ENCODE data around the gene RENBP. TPM values are rescaled to one million over a fixed set of nuclear protein-coding genes. Genes with fewer than 3 reads are reported as not detected.
A peak's percentile ranks its signal among the peaks of the same experiment; 100 is the strongest.

RENBP gene
- total RNA-seq, 1 experiment from 2014 or later = 5.7 TPM

GRCh38 chrX:153931748-153932147 lies 12.7 kb downstream of the RENBP start:
- Histone ChIP-seq H3K4me3 (ENCODE audit: low read depth, low read length, poor library complexity, severe bottlenecking) (no peak overlapping the region), H3K27ac (ENCODE audit: low read depth, low read length, poor library complexity, severe bottlenecking) (no peak overlapping the region), H3K9me3 (ENCODE audit: low read depth, low read length, poor library complexity, severe bottlenecking) (no peaks in the 10 kb centered on the region), H3K4me1 (ENCODE audit: insufficient read depth, low read length, poor library complexity, severe bottlenecking) (no peaks in the 10 kb centered on the region), H3K27me3 (replicated peaks; ENCODE audit: insufficient read depth, low read depth, low read length, poor library complexity) (no peaks in the 10 kb centered on the region), H3K36me3 (ENCODE audit: insufficient read depth, low read length, poor library complexity, severe bottlenecking) (no peaks in the 10 kb centered on the region)
- ChIA-PET CTCF (interaction anchor here (0.5 kb wide), 1 partner anchor 610 kb away, joined by 3 read pairs; no protein-coding TSS in a partner anchor), POLR2A (ENCODE audit: low non-redundant PET) (no interaction called here)
- TF ChIP-seq, protein P1, sequence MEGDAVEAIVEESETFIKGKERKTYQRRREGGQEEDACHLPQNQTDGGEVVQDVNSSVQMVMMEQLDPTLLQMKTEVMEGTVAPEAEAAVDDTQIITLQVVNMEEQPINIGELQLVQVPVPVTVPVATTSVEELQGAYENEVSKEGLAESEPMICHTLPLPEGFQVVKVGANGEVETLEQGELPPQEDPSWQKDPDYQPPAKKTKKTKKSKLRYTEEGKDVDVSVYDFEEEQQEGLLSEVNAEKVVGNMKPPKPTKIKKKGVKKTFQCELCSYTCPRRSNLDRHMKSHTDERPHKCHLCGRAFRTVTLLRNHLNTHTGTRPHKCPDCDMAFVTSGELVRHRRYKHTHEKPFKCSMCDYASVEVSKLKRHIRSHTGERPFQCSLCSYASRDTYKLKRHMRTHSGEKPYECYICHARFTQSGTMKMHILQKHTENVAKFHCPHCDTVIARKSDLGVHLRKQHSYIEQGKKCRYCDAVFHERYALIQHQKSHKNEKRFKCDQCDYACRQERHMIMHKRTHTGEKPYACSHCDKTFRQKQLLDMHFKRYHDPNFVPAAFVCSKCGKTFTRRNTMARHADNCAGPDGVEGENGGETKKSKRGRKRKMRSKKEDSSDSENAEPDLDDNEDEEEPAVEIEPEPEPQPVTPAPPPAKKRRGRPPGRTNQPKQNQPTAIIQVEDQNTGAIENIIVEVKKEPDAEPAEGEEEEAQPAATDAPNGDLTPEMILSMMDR (conservative IDR thresholded peaks at IDR 0.05; ENCODE audit: low read depth, low read length) = no peak
- no peak for DNase-seq (ENCODE audit: low spot score)
- intact Hi-C loops (cut with micrococcal nuclease; ENCODE audit: unreplicated experiment) = no loop called here
- no TSS peak for BruUV-seq (replicated peaks)

- ChIA-PET CTCF (no interaction called here), POLR2A (ENCODE audit: low non-redundant PET) (no interaction called here)
- BruUV-seq (replicated peaks) = no TSS peak
- no peak for DNase-seq (ENCODE audit: low spot score)
- no peak overlapping the region for H3K4me3 ChIP-seq (ENCODE audit: low read depth, low read length, poor library complexity, severe bottlenecking)
- H3K27me3 ChIP-seq (replicated peaks; ENCODE audit: insufficient read depth, low read depth, low read length, poor library complexity) = no peaks in the 10 kb centered on the region
- H3K9me3 ChIP-seq (ENCODE audit: low read depth, low read length, poor library complexity, severe bottlenecking) = no peaks in the 10 kb centered on the region
- intact Hi-C loops (cut with micrococcal nuclease; ENCODE audit: unreplicated experiment) = no loop called here
- H3K27ac ChIP-seq (ENCODE audit: low read depth, low read length, poor library complexity, severe bottlenecking) = no peak overlapping the region
- no peak for TF ChIP-seq EZH2 (IDR thresholded peaks at IDR 0.05; ENCODE audit: borderline replicate concordance, low read depth, low read length, poor library complexity, severe bottlenecking)
- TF ChIP-seq, protein P1 (conservative IDR thresholded peaks at IDR 0.05; ENCODE audit: low read depth, low read length) = no peak
- H3K4me1 ChIP-seq (ENCODE audit: insufficient read depth, low read length, poor library complexity, severe bottlenecking) = peaks cover 5% of the 10 kb centered on the region
- H3K36me3 ChIP-seq (ENCODE audit: insufficient read depth, low read length, poor library complexity, severe bottlenecking) = no peaks in the 10 kb centered on the region
Observed at GRCh38 chrX:153931151-153931550, 13.3 kb downstream of the RENBP start.

GRCh38 chrX:153930011-153930910 lies 14.2 kb downstream of the RENBP start:
- ChIA-PET POLR2A (ENCODE audit: low non-redundant PET) (no interaction called here), CTCF (no interaction called here)
- intact Hi-C loops (cut with micrococcal nuclease; ENCODE audit: unreplicated experiment) = no loop called here
- Histone ChIP-seq H3K36me3 (ENCODE audit: insufficient read depth, low read length, poor library complexity, severe bottlenecking) (no peaks in the 10 kb centered on the region), H3K4me3 (ENCODE audit: low read depth, low read length, poor library complexity, severe bottlenecking) (no peak overlapping the region), H3K27me3 (replicated peaks; ENCODE audit: insufficient read depth, low read depth, low read length, poor library complexity) (no peaks in the 10 kb centered on the region), H3K4me1 (ENCODE audit: insufficient read depth, low read length, poor library complexity, severe bottlenecking) (peaks cover 10% of the 10 kb centered on the region), H3K27ac (ENCODE audit: low read depth, low read length, poor library complexity, severe bottlenecking) (peak overlapping the region; percentile 23), H3K9me3 (ENCODE audit: low read depth, low read length, poor library complexity, severe bottlenecking) (no peaks in the 10 kb centered on the region)
- no peak for DNase-seq (ENCODE audit: low spot score)
- no TSS peak for BruUV-seq (replicated peaks)
- no peak for TF ChIP-seq EZH2 (IDR thresholded peaks at IDR 0.05; ENCODE audit: borderline replicate concordance, low read depth, low read length, poor library complexity, severe bottlenecking)
- TF ChIP-seq, protein P1 (conservative IDR thresholded peaks at IDR 0.05; ENCODE audit: low read depth, low read length) = no peak

Measured in A673 (cell line).